ENCODE results near the gene ENTPD8. TPM values are rescaled to one million over a fixed set of nuclear protein-coding genes. Genes with fewer than 3 reads are reported as not detected.

The ENTPD8 gene
- total RNA-seq, 2 experiments from 2014 or later = not detected

- no peak overlapping the region for H3K4me3 Mint-ChIP-seq
These were observed 46.1 kb downstream of the ENTPD8 start for GRCh38 chr9:137394866-137395665.

GRCh38 chr9:137393176-137394150 is 47.7 kb downstream of the ENTPD8 start:
- ATAC-seq = no peak
- ChIA-PET CTCF (no interaction called here), POLR2A (no interaction called here)
- Mint-ChIP-seq H3K36me3 (ENCODE audit: low read depth) (no peaks in the 10 kb centered on the region), H3K4me1 (ENCODE audit: low read depth) (peaks cover 3% of the 10 kb centered on the region), H3K4me3 (no peak overlapping the region), H3K27ac (no peak overlapping the region), H3K27me3 (ENCODE audit: low read depth) (no peaks in the 10 kb centered on the region), H3K9me3 (ENCODE audit: insufficient read depth) (no peaks in the 10 kb centered on the region)
- no peak for DNase-seq

More at GRCh38 chr9:137394866-137395665, 46.1 kb downstream of the ENTPD8 start:
- ATAC-seq (no peak), DNase-seq (no peak)
- Mint-ChIP-seq H3K4me1 (ENCODE audit: low read depth) (peaks cover 3% of the 10 kb centered on the region), H3K36me3 (ENCODE audit: low read depth) (no peaks in the 10 kb centered on the region), H3K27me3 (ENCODE audit: low read depth) (no peaks in the 10 kb centered on the region), H3K27ac (no peak overlapping the region), H3K9me3 (ENCODE audit: insufficient read depth) (no peaks in the 10 kb centered on the region)
- ChIA-PET POLR2A (no interaction called here), CTCF (no interaction called here)

GRCh38 chr9:137392232-137393007 is 48.7 kb downstream of the ENTPD8 start:
- Mint-ChIP-seq H3K4me1 (ENCODE audit: low read depth) (peaks cover 8% of the 10 kb centered on the region), H3K27me3 (ENCODE audit: low read depth) (no peaks in the 10 kb centered on the region), H3K9me3 (ENCODE audit: insufficient read depth) (no peaks in the 10 kb centered on the region), H3K4me3 (no peak overlapping the region), H3K27ac (no peak overlapping the region), H3K36me3 (ENCODE audit: low read depth) (no peaks in the 10 kb centered on the region)
- ChIA-PET CTCF (no interaction called here), POLR2A (no interaction called here)
- ATAC-seq (no peak), DNase-seq (no peak)

- Mint-ChIP-seq H3K9me3 (ENCODE audit: insufficient read depth) (no peaks in the 10 kb centered on the region), H3K4me3 (no peak overlapping the region), H3K27me3 (ENCODE audit: low read depth) (no peaks in the 10 kb centered on the region), H3K36me3 (ENCODE audit: low read depth) (no peaks in the 10 kb centered on the region), H3K27ac (no peak overlapping the region), H3K4me1 (ENCODE audit: low read depth) (peaks cover 13% of the 10 kb centered on the region)
- ATAC-seq (no peak), DNase-seq (no peak)
- CTCF ChIA-PET = no interaction called here
- POLR2A ChIA-PET = interaction anchor here (0.6 kb wide), 1 partner anchor 1689 kb away, joined by 3 read pairs; no protein-coding TSS in a partner anchor
These were observed 49.8 kb downstream of the ENTPD8 start for GRCh38 chr9:137391411-137391754.

GRCh38 chr9:137390553-137391410 is 50.4 kb downstream of the ENTPD8 start:
- Mint-ChIP-seq H3K27ac (peak overlapping the region; percentile 50), H3K4me3 (no peak overlapping the region), H3K9me3 (ENCODE audit: insufficient read depth) (no peaks in the 10 kb centered on the region), H3K27me3 (ENCODE audit: low read depth) (no peaks in the 10 kb centered on the region), H3K36me3 (ENCODE audit: low read depth) (no peaks in the 10 kb centered on the region), H3K4me1 (ENCODE audit: low read depth) (peaks cover 16% of the 10 kb centered on the region)
- ChIA-PET POLR2A (interaction anchor here (0.5 to 0.6 kb wide), 2 partner anchors 24 to 1688 kb away, joined by 3 read pairs; no protein-coding TSS in a partner anchor), CTCF (no interaction called here)
- ATAC-seq (no peak), DNase-seq (no peak)

- H3K27me3 Mint-ChIP-seq (ENCODE audit: low read depth) = no peaks in the 10 kb centered on the region
- H3K36me3 Mint-ChIP-seq (ENCODE audit: low read depth) = no peaks in the 10 kb centered on the region
- CTCF ChIA-PET = no interaction called here
- POLR2A ChIA-PET = no interaction called here
- ATAC-seq (no peak), DNase-seq (no peak)
- H3K27ac Mint-ChIP-seq = no peak overlapping the region
- H3K4me1 Mint-ChIP-seq (ENCODE audit: low read depth) = peaks cover 16% of the 10 kb centered on the region
- no peaks in the 10 kb centered on the region for H3K9me3 Mint-ChIP-seq (ENCODE audit: insufficient read depth)
- H3K4me3 Mint-ChIP-seq = no peak overlapping the region
These were observed 51.8 kb downstream of the ENTPD8 start for GRCh38 chr9:137389428-137389746.

GRCh38 chr9:137388589-137389427 is 52.3 kb downstream of the ENTPD8 start:
- no peak for DNase-seq
- POLR2A ChIA-PET = no interaction called here
- no peak overlapping the region for H3K27ac Mint-ChIP-seq
- H3K4me3 Mint-ChIP-seq = no peak overlapping the region
- H3K4me1 Mint-ChIP-seq (ENCODE audit: low read depth) = peaks cover 16% of the 10 kb centered on the region
- H3K36me3 Mint-ChIP-seq (ENCODE audit: low read depth) = no peaks in the 10 kb centered on the region
- no peaks in the 10 kb centered on the region for H3K27me3 Mint-ChIP-seq (ENCODE audit: low read depth)
- H3K9me3 Mint-ChIP-seq (ENCODE audit: insufficient read depth) = no peaks in the 10 kb centered on the region
- CTCF ChIA-PET = no interaction called here
- no peak for ATAC-seq

GRCh38 chr9:137387891-137388560 is 53.1 kb downstream of the ENTPD8 start:
- ChIA-PET CTCF (interaction anchor here (1.0 to 1.3 kb wide), 2 partner anchors 35 to 86 kb away, joined by 3 read pairs; partner anchors contain the start of genes EXD3, NOXA1 and NRARP), POLR2A (interaction anchor here (0.6 to 0.8 kb wide), 2 partner anchors 72 to 89 kb away, joined by 3 read pairs; no protein-coding TSS in a partner anchor)
- no peak for ATAC-seq
- DNase-seq = no peak
- peak overlapping the region; percentile 87 for H3K27ac Mint-ChIP-seq
- no peaks in the 10 kb centered on the region for H3K36me3 Mint-ChIP-seq (ENCODE audit: low read depth)
- H3K4me1 Mint-ChIP-seq (ENCODE audit: low read depth) = peaks cover 16% of the 10 kb centered on the region
- no peaks in the 10 kb centered on the region for H3K9me3 Mint-ChIP-seq (ENCODE audit: insufficient read depth)
- no peak overlapping the region for H3K4me3 Mint-ChIP-seq
- H3K27me3 Mint-ChIP-seq (ENCODE audit: low read depth) = no peaks in the 10 kb centered on the region

GRCh38 chr9:137387114-137387890 is 53.9 kb downstream of the ENTPD8 start:
- POLR2A ChIA-PET = interaction anchor here (0.6 to 0.8 kb wide), 2 partner anchors 71 to 89 kb away, joined by 3 read pairs; no protein-coding TSS in a partner anchor
- CTCF ChIA-PET = interaction anchor here (1.0 to 1.3 kb wide), 2 partner anchors 36 to 85 kb away, joined by 3 read pairs; partner anchors contain the start of genes EXD3, NOXA1 and NRARP
- H3K36me3 Mint-ChIP-seq (ENCODE audit: low read depth) = no peaks in the 10 kb centered on the region

More at GRCh38 chr9:137387114-137387890, 53.9 kb downstream of the ENTPD8 start:
- DNase-seq (peak; percentile 59), ATAC-seq (peak; percentile 76)
- H3K4me3 Mint-ChIP-seq = peak overlapping the region; percentile 8
- peak overlapping the region; percentile 87 for H3K27ac Mint-ChIP-seq
- H3K27me3 Mint-ChIP-seq (ENCODE audit: low read depth) = no peaks in the 10 kb centered on the region
- peaks cover 16% of the 10 kb centered on the region for H3K4me1 Mint-ChIP-seq (ENCODE audit: low read depth)
- no peaks in the 10 kb centered on the region for H3K9me3 Mint-ChIP-seq (ENCODE audit: insufficient read depth)
